ENCODE results near the gene TBR1. TPM values are rescaled to one million over a fixed set of nuclear protein-coding genes. Genes with fewer than 3 reads are reported as not detected.

Gene TBR1
- total RNA-seq, 2 donors from 2014 or later, result not detected

GRCh38 chr2:161414042-161415033, 1.8 kb upstream of the TBR1 start:
- Histone ChIP-seq H3K27me3 (replicated peaks; ENCODE audit: insufficient read depth) (peaks cover 28% of the 10 kb centered on the region), H3K9me3 (no peaks in the 10 kb centered on the region), H3K36me3 (no peaks in the 10 kb centered on the region), H3K27ac (no peak overlapping the region), H3K4me3 (peak overlapping the region; percentile 71), H3K4me1 (ENCODE audit: control insufficient read depth in 1 of 2, low read depth in 2 of 2) (peaks cover 0 to 44% of the 10 kb centered on the region in 2 donors)
- TF ChIP-seq CTCF (IDR thresholded peaks at IDR 0.05), result no peak
- peak; percentile 15 for ATAC-seq (ENCODE audit: insufficient number of reproducible peaks, low FRiP score, low read depth)
- DNase-seq (ENCODE audit: low spot score), result no peak

GRCh38 chr2:161415034-161415986, 787 bp upstream of the TBR1 start:
- peaks cover 0 to 44% of the 10 kb centered on the region in 2 donors for H3K4me1 ChIP-seq (ENCODE audit: control insufficient read depth in 1 of 2, low read depth in 2 of 2)
- no peak for TF ChIP-seq CTCF (IDR thresholded peaks at IDR 0.05)
- DNase-seq (ENCODE audit: low spot score), result no peak
- no peak overlapping the region for H3K27ac ChIP-seq
- H3K9me3 ChIP-seq, result no peaks in the 10 kb centered on the region
- H3K27me3 ChIP-seq (replicated peaks; ENCODE audit: insufficient read depth), result peaks cover 30% of the 10 kb centered on the region
- ATAC-seq (ENCODE audit: insufficient number of reproducible peaks, low FRiP score, low read depth), result no peak
- no peaks in the 10 kb centered on the region for H3K36me3 ChIP-seq
- H3K4me3 ChIP-seq, result peak overlapping the region; percentile 71

GRCh38 chr2:161416708-161417437, 776 bp downstream of the TBR1 start:
- H3K4me1 ChIP-seq (ENCODE audit: control insufficient read depth in 1 of 2, low read depth in 2 of 2), result peaks cover 0 to 44% of the 10 kb centered on the region in 2 donors
- peaks cover 30% of the 10 kb centered on the region for H3K27me3 ChIP-seq (replicated peaks; ENCODE audit: insufficient read depth)
- DNase-seq (ENCODE audit: low spot score) (no peak), ATAC-seq (ENCODE audit: insufficient number of reproducible peaks, low FRiP score, low read depth) (no peak)
- no peak overlapping the region for H3K27ac ChIP-seq
- H3K36me3 ChIP-seq, result no peaks in the 10 kb centered on the region
- H3K4me3 ChIP-seq, result no peak overlapping the region
- no peaks in the 10 kb centered on the region for H3K9me3 ChIP-seq
- no peak for TF ChIP-seq CTCF (IDR thresholded peaks at IDR 0.05)

GRCh38 chr2:161417438-161418274, 1.6 kb downstream of the TBR1 start:
- H3K9me3 ChIP-seq, result no peaks in the 10 kb centered on the region
- DNase-seq (ENCODE audit: low spot score), result no peak
- TF ChIP-seq CTCF (IDR thresholded peaks at IDR 0.05), result no peak
- no peak for ATAC-seq (ENCODE audit: insufficient number of reproducible peaks, low FRiP score, low read depth)
- H3K27ac ChIP-seq, result no peak overlapping the region
- H3K4me3 ChIP-seq, result no peak overlapping the region
- H3K27me3 ChIP-seq (replicated peaks; ENCODE audit: insufficient read depth), result peaks cover 30% of the 10 kb centered on the region
- H3K36me3 ChIP-seq, result no peaks in the 10 kb centered on the region
- H3K4me1 ChIP-seq (ENCODE audit: control insufficient read depth in 1 of 2, low read depth in 2 of 2), result peaks cover 0 to 44% of the 10 kb centered on the region in 2 donors
